Muscle layer of colon (tissue), 2 donors: Measurements from ENCODE around the gene SNAI1.
"Not testable (repeated sequence)": the region's sequence is repeated elsewhere in the genome, so short reads cannot be mapped to it uniquely, and the experiment has no call there.

Experiments
- H3K27ac ChIP-seq: one replicate; pipeline ENCODE4 v1.7.0; 2013; ENCODE audit warnings: low read depth, mild to moderate bottlenecking, low read length, moderate library complexity
- H3K27me3 ChIP-seq, 2 donors: one replicate each; pipeline ENCODE4 v1.7.0; 2013; ENCODE audit warnings: low read length in 2 of 2, mild to moderate bottlenecking in 2 of 2; ENCODE audit not compliant: insufficient read depth in 2 of 2, control insufficient read depth in 1 of 2
- H3K36me3 ChIP-seq: one replicate; pipeline ENCODE4 v1.7.0; 2013; ENCODE audit warnings: mild to moderate bottlenecking, low read length; ENCODE audit not compliant: insufficient read depth
- H3K4me1 ChIP-seq: one replicate; pipeline ENCODE4 v1.7.0; 2013; ENCODE audit warnings: mild to moderate bottlenecking, low read length; ENCODE audit not compliant: insufficient read depth
- H3K4me3 ChIP-seq, 2 donors: one replicate each; pipeline ENCODE4 v1.7.0; 2013; ENCODE audit warnings: low read length in 2 of 2, low read depth in 1 of 2, mild to moderate bottlenecking in 1 of 2, moderate library complexity in 1 of 2
- H3K9ac ChIP-seq: one replicate; pipeline ENCODE4 v1.7.0; 2013; ENCODE audit warnings: low read length
- H3K9me3 ChIP-seq: one replicate; pipeline ENCODE4 v1.7.0; 2013; ENCODE audit warnings: mild to moderate bottlenecking, low read length
- donor health status: abdominal sarcoma.
- donor health status: Adenocarcinoma of cecum.

SNAI1 gene

DNA sequence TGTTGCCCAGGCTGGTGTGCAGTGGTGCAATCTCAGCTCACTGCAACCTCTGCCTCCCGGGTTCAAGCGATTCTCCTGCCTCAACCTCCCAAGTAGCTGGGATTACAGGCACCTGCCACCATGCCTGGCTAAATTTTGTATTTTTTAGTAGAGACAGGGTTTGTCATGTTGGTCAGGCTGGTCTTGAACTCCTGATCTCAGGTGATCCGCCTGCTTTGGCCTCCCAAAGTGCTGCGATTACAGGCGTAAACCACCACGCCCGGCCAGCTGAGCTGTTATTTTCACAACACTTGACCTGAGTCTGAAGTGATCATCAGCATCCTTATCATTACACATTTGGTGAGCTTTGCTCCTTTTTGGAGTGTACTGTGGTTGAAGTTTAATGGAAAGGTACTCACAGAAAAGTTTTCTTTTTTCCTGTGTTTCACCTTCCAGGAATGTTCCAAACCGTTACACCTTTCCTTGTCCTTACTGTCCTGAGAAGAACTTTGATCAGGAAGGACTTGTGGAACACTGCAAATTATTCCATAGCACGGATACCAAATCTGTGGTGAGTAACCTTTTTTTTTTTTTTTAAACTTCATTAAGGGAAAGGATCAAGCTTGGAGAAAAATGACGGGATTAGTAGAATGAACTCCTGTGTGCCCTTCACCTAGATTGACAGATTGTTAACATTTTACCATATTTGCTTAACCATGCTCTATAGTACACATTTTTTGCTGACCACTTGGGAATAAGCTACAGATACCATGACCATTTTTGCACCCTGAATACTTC, 36.9 kb upstream of the SNAI1 start:
- Histone ChIP-seq H3K4me1 (no peaks in the 10 kb centered on the region), H3K9ac (no peak overlapping the region), H3K27ac (no peak overlapping the region), H3K4me3 (no peak overlapping the region), H3K9me3 (no peaks in the 10 kb centered on the region), H3K27me3 (no peaks in the 10 kb centered on the region), H3K36me3 (peaks cover 57% of the 10 kb centered on the region)

DNA sequence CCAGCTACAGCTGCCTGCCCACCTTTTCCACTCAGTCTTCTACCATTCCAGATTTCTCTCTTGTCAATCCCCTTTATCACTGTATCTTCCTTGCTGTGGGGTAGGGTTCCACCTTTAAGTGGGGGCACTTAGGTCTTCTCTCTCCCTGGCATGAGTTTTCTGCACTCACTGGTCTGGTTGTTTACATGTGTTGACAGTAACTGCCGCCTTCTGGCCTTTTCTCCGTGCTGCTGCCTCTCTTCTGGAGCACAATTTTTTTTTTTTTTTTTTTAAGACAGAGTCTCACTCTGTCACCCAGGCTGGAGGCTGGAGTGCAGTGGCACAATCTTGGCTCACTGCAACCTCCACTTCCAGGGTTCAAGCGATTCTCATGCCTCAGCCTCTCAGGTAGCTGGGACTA, 34.6 kb upstream of the SNAI1 start:
- Histone ChIP-seq H3K36me3 (peaks cover 66% of the 10 kb centered on the region), H3K27ac (no peak overlapping the region), H3K4me1 (no peaks in the 10 kb centered on the region), H3K4me3 (no peak overlapping the region), H3K27me3 (no peaks in the 10 kb centered on the region), H3K9ac (no peak overlapping the region), H3K9me3 (no peaks in the 10 kb centered on the region)

DNA sequence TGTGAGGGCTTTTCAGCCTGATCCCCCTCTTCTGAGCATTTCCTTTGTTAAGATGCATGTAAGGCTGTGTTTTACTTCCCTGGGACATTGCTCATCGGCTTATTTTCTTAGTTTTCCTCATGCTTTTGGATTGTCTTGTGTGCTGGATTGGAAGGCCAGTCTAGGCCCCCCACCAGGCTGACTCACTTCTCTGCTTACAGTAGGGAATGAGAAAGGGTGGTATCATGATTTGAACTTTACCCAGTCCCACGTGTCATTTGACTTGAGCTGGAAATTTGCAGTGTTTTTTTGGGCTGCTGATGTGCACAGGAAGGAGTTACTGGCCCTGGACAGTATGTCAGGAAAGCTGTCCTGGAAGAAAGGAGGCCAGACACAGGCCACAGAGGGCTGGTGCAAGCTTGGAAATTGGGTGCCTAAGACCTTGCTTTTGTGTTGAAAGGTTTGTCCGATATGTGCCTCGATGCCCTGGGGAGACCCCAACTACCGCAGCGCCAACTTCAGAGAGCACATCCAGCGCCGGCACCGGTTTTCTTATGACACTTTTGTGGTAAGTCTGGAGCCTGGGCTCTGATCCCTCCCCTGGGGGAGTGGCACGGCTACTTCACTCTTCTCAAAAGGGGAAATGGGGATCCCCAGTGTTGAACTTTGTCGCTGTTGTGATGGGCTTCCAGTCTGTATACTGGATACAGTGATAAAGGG, 33.8 kb upstream of the SNAI1 start:
- Histone ChIP-seq H3K4me3 (no peak overlapping the region), H3K9ac (no peak overlapping the region), H3K27me3 (no peaks in the 10 kb centered on the region), H3K36me3 (peaks cover 72% of the 10 kb centered on the region), H3K9me3 (no peaks in the 10 kb centered on the region), H3K27ac (no peak overlapping the region), H3K4me1 (no peaks in the 10 kb centered on the region)

DNA sequence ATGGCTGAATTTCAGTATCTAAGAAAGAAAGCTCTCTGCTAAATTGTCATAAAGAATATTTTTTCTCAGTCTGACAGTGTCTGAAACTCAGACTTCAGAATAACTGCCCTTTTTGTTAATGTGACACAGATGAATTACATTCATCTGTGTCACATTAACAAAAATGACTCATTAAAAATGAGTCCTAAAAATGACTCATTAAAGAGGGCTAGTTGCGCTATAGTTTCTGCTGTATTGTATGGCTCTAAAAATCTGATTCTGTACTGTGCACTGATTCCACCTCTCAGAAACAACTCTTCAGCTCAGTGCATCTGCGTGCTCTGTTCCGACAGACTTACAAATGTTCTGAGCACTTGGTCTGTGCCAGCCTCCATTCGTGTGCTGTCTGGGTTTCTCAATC, 31.6 kb upstream of the SNAI1 start:
- Histone ChIP-seq H3K36me3 (peaks cover 68% of the 10 kb centered on the region), H3K4me1 (no peaks in the 10 kb centered on the region), H3K27ac (no peak overlapping the region), H3K27me3 (no peaks in the 10 kb centered on the region), H3K9me3 (no peaks in the 10 kb centered on the region), H3K9ac (no peak overlapping the region), H3K4me3 (no peak overlapping the region)

DNA sequence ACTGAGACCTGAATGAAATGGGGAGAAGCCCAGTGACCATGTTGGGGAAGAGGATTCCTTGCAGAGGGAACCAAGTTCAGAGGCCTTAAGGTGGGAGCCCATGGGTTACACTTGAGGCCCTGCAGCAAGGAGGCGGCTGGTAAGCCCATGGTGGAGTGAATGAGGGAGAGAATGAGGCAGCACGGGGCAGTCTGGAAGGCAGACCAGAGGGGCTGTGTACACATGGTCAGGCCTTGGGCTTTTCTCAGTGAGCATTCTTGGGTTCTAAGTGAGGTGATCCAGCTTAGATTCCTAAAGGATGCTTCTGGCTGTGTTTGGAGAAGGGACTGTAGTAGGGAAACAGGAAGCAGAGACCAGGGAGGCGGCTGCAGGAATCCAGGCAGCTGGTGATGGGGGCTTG, 27.6 kb upstream of the SNAI1 start:
- Histone ChIP-seq H3K36me3 (peaks cover 45% of the 10 kb centered on the region), H3K27ac (no peak overlapping the region), H3K9ac (no peak overlapping the region), H3K4me1 (no peaks in the 10 kb centered on the region), H3K27me3 (no peaks in the 10 kb centered on the region), H3K4me3 (no peak overlapping the region), H3K9me3 (no peaks in the 10 kb centered on the region)

DNA sequence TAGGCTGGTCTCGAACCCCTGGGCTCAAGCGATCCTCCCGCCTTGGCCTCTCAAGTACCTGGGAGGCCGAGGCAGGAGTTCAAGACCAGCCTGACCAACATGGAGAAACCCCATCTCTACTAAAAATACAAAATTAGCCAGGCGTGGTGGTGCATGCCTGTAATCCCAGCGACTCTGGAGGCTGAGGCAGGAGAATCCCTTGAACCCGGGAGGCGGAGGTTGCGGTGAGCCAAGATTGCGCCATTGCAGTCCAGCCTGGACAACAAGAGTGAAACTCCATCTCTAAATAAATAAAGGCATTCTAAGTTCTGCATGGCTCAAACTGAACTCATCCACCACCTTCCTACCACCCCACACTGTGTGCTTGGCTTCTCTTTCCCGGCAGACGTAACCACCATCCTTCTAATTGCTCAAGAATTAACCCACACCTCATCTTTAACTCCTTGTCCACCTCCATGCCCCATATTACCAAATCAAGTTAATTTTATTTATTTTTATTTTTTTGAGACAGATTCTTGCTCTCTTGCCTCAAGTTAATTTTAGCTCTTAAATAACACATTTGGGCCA, 26.9 kb upstream of the SNAI1 start:
- not testable (repeated sequence) for H3K9me3 ChIP-seq, H3K27ac ChIP-seq, H3K4me1 ChIP-seq, H3K4me3 ChIP-seq, H3K27me3 ChIP-seq, H3K9ac ChIP-seq
- H3K36me3 ChIP-seq = peaks cover 38% of the 10 kb centered on the region

DNA sequence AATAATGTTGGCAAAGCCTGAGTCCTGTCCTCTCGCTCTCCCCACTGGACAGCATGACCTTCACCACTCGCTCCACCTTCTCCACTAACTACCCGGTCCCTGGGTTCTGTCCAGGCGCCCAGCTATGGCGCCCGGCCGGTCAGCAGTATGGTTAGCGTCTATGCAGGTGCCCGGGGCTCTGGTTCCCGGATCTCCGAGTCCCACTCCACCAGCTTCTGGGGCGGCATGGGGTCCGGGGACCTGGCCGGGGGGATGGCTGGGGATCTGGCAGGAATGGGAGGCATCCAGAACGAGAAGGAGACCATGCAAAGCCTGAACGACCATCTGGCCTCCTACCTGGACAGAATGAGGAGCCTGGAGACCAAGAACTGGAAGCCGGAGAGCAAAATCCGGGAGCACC, 26.1 kb upstream of the SNAI1 start:
- peaks cover 31% of the 10 kb centered on the region for H3K36me3 ChIP-seq
- no peaks in the 10 kb centered on the region for H3K4me1 ChIP-seq
- H3K9ac ChIP-seq = no peak overlapping the region
- H3K4me3 ChIP-seq = no peak overlapping the region
- H3K9me3 ChIP-seq = no peaks in the 10 kb centered on the region
- H3K27me3 ChIP-seq = no peaks in the 10 kb centered on the region
- H3K27ac ChIP-seq = no peak overlapping the region

DNA sequence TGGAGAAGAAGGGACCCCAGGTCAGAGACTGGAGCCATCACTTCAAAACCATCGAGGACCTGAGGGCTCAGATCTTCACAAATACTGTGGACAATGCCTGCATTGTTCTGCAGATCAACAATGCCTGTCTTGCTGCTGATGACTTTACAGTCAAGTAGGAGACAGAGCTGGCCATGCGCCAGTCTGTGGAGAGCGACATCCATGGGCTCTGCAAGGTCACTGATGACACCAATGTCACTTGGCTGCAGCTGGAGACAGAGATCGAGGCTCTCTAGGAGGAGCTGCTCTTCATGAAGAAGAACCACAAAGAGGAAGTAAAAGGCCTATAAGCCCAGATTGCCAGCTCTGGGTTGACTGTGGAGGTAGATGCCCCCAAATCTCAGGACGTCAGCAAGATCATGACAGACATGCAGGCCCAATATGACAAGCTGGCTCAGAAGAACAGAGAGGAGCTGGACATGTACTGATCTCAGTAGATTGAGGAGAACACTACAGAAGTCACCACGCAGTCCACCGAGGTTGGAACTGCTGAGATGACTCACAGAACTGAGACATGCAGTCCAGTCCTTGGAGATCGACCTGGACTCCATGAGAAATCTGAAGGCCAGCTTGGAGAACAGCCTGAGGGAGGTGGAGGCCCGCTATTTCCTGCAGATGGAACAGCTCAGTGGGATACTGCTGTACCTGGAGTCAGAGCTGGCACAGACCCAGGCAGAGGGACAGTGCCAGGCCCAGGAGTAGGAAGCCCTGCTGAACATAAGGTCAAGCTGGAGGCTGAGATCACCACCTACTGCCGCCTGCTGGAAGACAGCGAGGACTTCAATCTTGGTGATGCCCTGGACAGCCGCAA, 25.5 kb upstream of the SNAI1 start:
- H3K27ac ChIP-seq = not testable (repeated sequence)

DNA sequence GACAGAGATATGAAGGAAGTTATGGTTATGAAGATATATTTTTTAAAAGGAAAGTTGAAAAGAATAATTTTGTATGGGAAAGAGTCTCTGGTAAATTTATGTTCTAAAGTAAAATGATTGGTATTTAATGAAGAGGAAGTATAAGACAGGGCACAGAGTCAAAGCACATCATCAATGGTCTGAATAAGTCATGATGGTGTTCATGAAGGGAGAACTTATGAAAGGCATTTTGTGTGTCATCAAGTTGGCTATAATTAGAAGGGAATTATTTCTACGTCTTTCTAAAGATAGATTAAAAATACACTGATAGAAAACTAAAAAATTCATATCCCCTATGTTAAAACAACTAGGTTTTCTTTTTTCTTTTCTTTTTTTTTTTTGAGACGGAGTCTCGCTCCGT, 21.4 kb upstream of the SNAI1 start:
- no peaks in the 10 kb centered on the region for H3K36me3 ChIP-seq

More for the DNA sequence above, 25.5 kb upstream of the SNAI1 start:
- not testable (repeated sequence) for H3K9me3 ChIP-seq, H3K4me3 ChIP-seq, H3K9ac ChIP-seq, H3K27me3 ChIP-seq, H3K4me1 ChIP-seq
- H3K36me3 ChIP-seq = peaks cover 25% of the 10 kb centered on the region

DNA sequence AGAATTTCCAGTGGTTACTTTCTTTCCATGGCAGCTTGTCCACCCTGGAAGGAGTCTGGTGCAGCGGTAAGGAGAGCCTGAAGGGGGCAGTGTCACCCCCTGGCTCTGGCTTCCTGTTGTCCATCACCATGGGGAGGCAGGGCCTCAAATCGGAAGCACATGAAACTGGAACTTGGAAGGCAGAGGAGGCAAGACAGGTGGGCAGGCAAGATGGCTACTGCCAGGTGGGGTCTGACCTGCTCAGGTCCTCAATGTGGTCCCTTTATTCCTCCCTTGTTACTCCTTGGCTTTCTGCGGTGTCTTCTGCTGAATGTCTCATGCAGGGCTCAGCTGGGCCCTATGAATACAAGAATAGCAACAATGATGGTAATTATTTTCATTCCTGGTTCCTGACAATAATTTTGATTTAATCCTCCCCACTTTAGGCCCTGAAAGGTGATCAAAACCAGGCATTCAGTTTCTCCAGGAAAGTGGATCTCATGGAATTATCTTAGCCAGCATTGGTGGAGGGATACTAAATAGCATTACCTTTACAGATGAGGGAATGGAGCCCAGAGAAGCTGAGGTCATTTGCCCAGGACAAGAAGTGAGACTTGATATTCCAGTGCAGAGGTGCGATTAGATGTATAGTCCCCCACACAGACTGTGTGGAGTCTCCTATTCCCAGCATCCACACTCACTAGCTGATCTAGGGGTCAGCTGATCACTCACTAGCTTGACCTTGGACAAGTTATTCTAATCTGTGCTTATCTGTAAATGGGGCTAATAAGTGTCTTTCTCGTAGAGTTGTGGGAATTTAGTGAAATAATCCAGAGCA, 17.6 kb upstream of the SNAI1 start:
- H3K9ac ChIP-seq = no peak overlapping the region
- no peaks in the 10 kb centered on the region for H3K9me3 ChIP-seq
- no peaks in the 10 kb centered on the region for H3K36me3 ChIP-seq
- H3K4me1 ChIP-seq = no peaks in the 10 kb centered on the region
- H3K27ac ChIP-seq = no peak overlapping the region
- H3K27me3 ChIP-seq = no peaks in the 10 kb centered on the region
- H3K4me3 ChIP-seq = no peak overlapping the region

More for the DNA sequence above, 21.4 kb upstream of the SNAI1 start:
- Histone ChIP-seq H3K9me3 (no peaks in the 10 kb centered on the region), H3K27me3 (no peaks in the 10 kb centered on the region), H3K9ac (no peak overlapping the region), H3K4me3 (no peak overlapping the region), H3K27ac (no peak overlapping the region), H3K4me1 (no peaks in the 10 kb centered on the region)
